SU-DHL-6 (cell line): ENCODE data around the gene STK17A.

Source experiments
- CTCF ChIP-seq: fragments of 200-600 bp; sonication (generic); IDR thresholded peaks from one replicate; pipeline ENCODE4 v1.5.1; 2017; ENCODE audit warnings: antibody characterized with exemption, mild to moderate bottlenecking, low read length, moderate library complexity; ENCODE audit not compliant: insufficient read depth, poor library complexity, severe bottlenecking
- EZH2phosphoT487 ChIP-seq: fragments of 200-600 bp; sonication (generic), shearing (Covaris generic); conservative IDR thresholded peaks from 2 replicates; pipeline ENCODE4 v1.6.1; 2018; ENCODE audit warnings: mild to moderate bottlenecking, antibody characterized with exemption, low read length, moderate library complexity, mixed read lengths

- TF ChIP-seq CTCF (no peak), EZH2phosphoT487 (no peak)
Observed at GRCh38 chr7:43643846-43644245, 60.9 kb downstream of the STK17A start.
